Activated B cell treated with CpG ODN at 0.5 μM for 24 hours (primary cell): ENCODE results near the gene CCIN. TPM values are rescaled to one million over a fixed set of nuclear protein-coding genes. Genes with fewer than 3 reads are reported as not detected.
A peak's percentile ranks its signal among the peaks of the same experiment; 100 is the strongest.

Source experiments
- ATAC-seq: fragments of 200-7000 bp; cut with Tn5 transposase; one replicate; pipeline ENCODE4 v1.10.0; 2021; ENCODE audit warnings: low read depth, mild to moderate bottlenecking, moderate library complexity
- CTCF ChIA-PET: fragments of 350-600 bp; sonication (Branson Sonifier 250); formaldehyde crosslinking; loops from one replicate; lab custom pipeline; 2021; ENCODE audit warnings: antibody characterized with exemption; lab: Charles Lee
- POLR2A ChIA-PET: fragments of 350-600 bp; sonication (Branson Sonifier 250); formaldehyde crosslinking; loops from one replicate; lab custom pipeline; 2021; ENCODE audit warnings: antibody characterized with exemption; lab: Charles Lee
- DNase-seq: peaks from one replicate; pipeline ENCODE4 v3.0.0; 2022
- H3K27ac Mint-ChIP-seq: one replicate; pipeline ENCODE4 v1.8.0; 2020; ENCODE audit warnings: mixed read lengths
- H3K27me3 Mint-ChIP-seq: one replicate; pipeline ENCODE4 v1.8.0; 2021; ENCODE audit warnings: mixed read lengths
- H3K36me3 Mint-ChIP-seq: one replicate; pipeline ENCODE4 v1.8.0; 2021; ENCODE audit warnings: low read depth, mixed read lengths
- H3K4me1 Mint-ChIP-seq: one replicate; pipeline ENCODE4 v1.8.0; 2021; ENCODE audit warnings: mixed read lengths
- H3K4me3 Mint-ChIP-seq: one replicate; pipeline ENCODE4 v1.8.0; 2020; ENCODE audit warnings: mild to moderate bottlenecking, mixed read lengths
- H3K9me3 Mint-ChIP-seq: one replicate; pipeline ENCODE4 v1.8.0; 2020; ENCODE audit warnings: mixed read lengths
- CTCF ChIP-seq: fragments of 200-600 bp; IDR thresholded peaks from one replicate; pipeline ENCODE4 v1.8.0; 2022; ENCODE audit warnings: antibody characterized with exemption, mild to moderate bottlenecking
- intact Hi-C: fragments of 100-400 bp; cut with micrococcal nuclease; formaldehyde crosslinking; loops from one replicate; pipeline ENCODE4 v1.15.1; 2024
- total RNA-seq: library from RNA; stranded (reverse); gene quantifications from 2 replicates; pipeline ENCODE4 v1.2.3, GENCODE V29; 2022

Gene CCIN
- total RNA-seq, 1 donor from 2014 or later, result not detected

- H3K27ac Mint-ChIP-seq, result peak overlapping the region; percentile 85
- DNase-seq, result no peak
These were observed 22.1 kb downstream of the CCIN start for GRCh38 chr9:36191290-36191645.

GRCh38 chr9:36191686-36192085 lies 22.5 kb downstream of the CCIN start:
- DNase-seq, result no peak
- peak overlapping the region; percentile 85 for H3K27ac Mint-ChIP-seq
- POLR2A ChIA-PET, result interaction anchor here (0.9 to 1.9 kb wide), 6 partner anchors 10 to 155 kb away, joined by 3 to 18 read pairs (median 9); partner anchors contain the start of genes GLIPR2, GNE and RECK
- H3K9me3 Mint-ChIP-seq, result no peaks in the 10 kb centered on the region
- CTCF ChIA-PET, result interaction anchor here (2.5 to 3.7 kb wide), 3 partner anchors 24 to 89 kb away, joined by 8 to 25 read pairs (median 19); no protein-coding TSS in a partner anchor
- peaks cover 30% of the 10 kb centered on the region for H3K36me3 Mint-ChIP-seq
- H3K27me3 Mint-ChIP-seq, result no peaks in the 10 kb centered on the region
- peaks cover 51% of the 10 kb centered on the region for H3K4me1 Mint-ChIP-seq
- no peak for TF ChIP-seq CTCF
- no peak for ATAC-seq
- intact Hi-C loops, result loop anchor here (2.0 kb wide), 1 partner anchor 295 kb away; no protein-coding TSS in a partner anchor
- peak overlapping the region; percentile 95 for H3K4me3 Mint-ChIP-seq

More at GRCh38 chr9:36191290-36191645, 22.1 kb downstream of the CCIN start:
- intact Hi-C loops, result loop anchor here (2.0 kb wide), 1 partner anchor 296 kb away; no protein-coding TSS in a partner anchor
- ChIA-PET CTCF (interaction anchor here (0.9 to 3.7 kb wide), 7 partner anchors 10 to 538 kb away, joined by 3 to 25 read pairs (median 8); no protein-coding TSS in a partner anchor), POLR2A (interaction anchor here (0.9 to 1.9 kb wide), 14 partner anchors 10 to 572 kb away, joined by 3 to 18 read pairs (median 4); partner anchors contain the start of genes GLIPR2, GNE and RECK)
- Mint-ChIP-seq H3K27me3 (no peaks in the 10 kb centered on the region), H3K9me3 (no peaks in the 10 kb centered on the region), H3K4me1 (peaks cover 51% of the 10 kb centered on the region), H3K4me3 (peak overlapping the region; percentile 95), H3K36me3 (peaks cover 28% of the 10 kb centered on the region)
- no peak for TF ChIP-seq CTCF
- ATAC-seq, result no peak

GRCh38 chr9:36192196-36192595 lies 23.0 kb downstream of the CCIN start:
- H3K27me3 Mint-ChIP-seq, result no peaks in the 10 kb centered on the region
- no peaks in the 10 kb centered on the region for H3K9me3 Mint-ChIP-seq
- POLR2A ChIA-PET, result interaction anchor here (0.9 kb wide), 1 partner anchor 25 kb away, joined by 3 read pairs; no protein-coding TSS in a partner anchor
- no peak for ATAC-seq
- H3K27ac Mint-ChIP-seq, result peak overlapping the region; percentile 85
- H3K4me3 Mint-ChIP-seq, result peak overlapping the region; percentile 95
- intact Hi-C loops, result no loop called here
- no peak for TF ChIP-seq CTCF
- H3K4me1 Mint-ChIP-seq, result peaks cover 49% of the 10 kb centered on the region
- H3K36me3 Mint-ChIP-seq, result peaks cover 32% of the 10 kb centered on the region
- no peak for DNase-seq
- CTCF ChIA-PET, result interaction anchor here (3.7 kb wide), 1 partner anchor 25 kb away, joined by 25 read pairs; no protein-coding TSS in a partner anchor

- peaks cover 46% of the 10 kb centered on the region for H3K4me1 Mint-ChIP-seq
- ChIA-PET CTCF (interaction anchor here (1.0 kb wide), 1 partner anchor 90 kb away, joined by 3 read pairs; no protein-coding TSS in a partner anchor), POLR2A (no interaction called here)
- no peak for ATAC-seq
- H3K36me3 Mint-ChIP-seq, result peaks cover 38% of the 10 kb centered on the region
- intact Hi-C loops, result no loop called here
- H3K27ac Mint-ChIP-seq, result no peak overlapping the region
- H3K27me3 Mint-ChIP-seq, result no peaks in the 10 kb centered on the region
- DNase-seq, result no peak
- peak overlapping the region; percentile 95 for H3K4me3 Mint-ChIP-seq
- H3K9me3 Mint-ChIP-seq, result no peaks in the 10 kb centered on the region
- TF ChIP-seq CTCF, result no peak
These were observed 23.8 kb downstream of the CCIN start for GRCh38 chr9:36193023-36193422.

GRCh38 chr9:36194326-36195000 lies 25.3 kb downstream of the CCIN start:
- intact Hi-C loops, result no loop called here
- POLR2A ChIA-PET, result no interaction called here
- H3K27me3 Mint-ChIP-seq, result no peaks in the 10 kb centered on the region
- no peak for TF ChIP-seq CTCF
- peaks cover 46% of the 10 kb centered on the region for H3K4me1 Mint-ChIP-seq
- no peaks in the 10 kb centered on the region for H3K9me3 Mint-ChIP-seq
- no peak for ATAC-seq
- peaks cover 48% of the 10 kb centered on the region for H3K36me3 Mint-ChIP-seq
- CTCF ChIA-PET, result no interaction called here
- H3K27ac Mint-ChIP-seq, result no peak overlapping the region
- H3K4me3 Mint-ChIP-seq, result no peak overlapping the region
- no peak for DNase-seq
